Measurements from ENCODE around the gene ATP1A1.

Gene ATP1A1

DNA sequence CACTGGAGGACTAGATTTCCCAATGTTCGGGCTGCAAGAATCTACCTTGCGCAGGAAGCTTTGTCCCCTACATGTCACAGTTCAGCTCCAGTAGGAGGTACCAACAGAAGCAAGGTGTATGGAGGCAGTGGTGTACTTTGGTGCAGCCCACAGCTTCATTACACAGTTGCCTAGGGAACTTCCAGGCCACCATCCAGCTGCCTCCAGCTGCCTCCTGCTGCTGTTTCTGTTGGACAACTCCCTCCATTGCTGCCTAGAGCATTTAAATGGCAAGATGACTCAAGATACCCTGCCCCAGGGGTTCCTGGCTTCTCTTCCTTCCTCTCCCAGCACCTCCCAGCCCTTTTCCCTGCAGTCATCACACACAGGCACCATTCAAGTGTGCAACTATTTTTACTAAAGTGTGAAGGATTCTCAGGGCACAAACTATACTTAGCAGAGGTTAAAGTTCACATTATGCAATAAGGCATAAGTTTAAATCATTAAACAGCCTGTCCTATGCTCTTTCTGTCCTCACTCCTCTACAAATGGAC lies 39.0 kb upstream of the ATP1A1 start:
- no peak overlapping the region for H3K4me3 ChIP-seq (ENCODE audit: low read length)
- no peak for DNase-seq (ENCODE audit: low read depth)
- TF ChIP-seq, protein P1, sequence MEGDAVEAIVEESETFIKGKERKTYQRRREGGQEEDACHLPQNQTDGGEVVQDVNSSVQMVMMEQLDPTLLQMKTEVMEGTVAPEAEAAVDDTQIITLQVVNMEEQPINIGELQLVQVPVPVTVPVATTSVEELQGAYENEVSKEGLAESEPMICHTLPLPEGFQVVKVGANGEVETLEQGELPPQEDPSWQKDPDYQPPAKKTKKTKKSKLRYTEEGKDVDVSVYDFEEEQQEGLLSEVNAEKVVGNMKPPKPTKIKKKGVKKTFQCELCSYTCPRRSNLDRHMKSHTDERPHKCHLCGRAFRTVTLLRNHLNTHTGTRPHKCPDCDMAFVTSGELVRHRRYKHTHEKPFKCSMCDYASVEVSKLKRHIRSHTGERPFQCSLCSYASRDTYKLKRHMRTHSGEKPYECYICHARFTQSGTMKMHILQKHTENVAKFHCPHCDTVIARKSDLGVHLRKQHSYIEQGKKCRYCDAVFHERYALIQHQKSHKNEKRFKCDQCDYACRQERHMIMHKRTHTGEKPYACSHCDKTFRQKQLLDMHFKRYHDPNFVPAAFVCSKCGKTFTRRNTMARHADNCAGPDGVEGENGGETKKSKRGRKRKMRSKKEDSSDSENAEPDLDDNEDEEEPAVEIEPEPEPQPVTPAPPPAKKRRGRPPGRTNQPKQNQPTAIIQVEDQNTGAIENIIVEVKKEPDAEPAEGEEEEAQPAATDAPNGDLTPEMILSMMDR (conservative IDR thresholded peaks at IDR 0.05; ENCODE audit: low read length) = no peak

DNA sequence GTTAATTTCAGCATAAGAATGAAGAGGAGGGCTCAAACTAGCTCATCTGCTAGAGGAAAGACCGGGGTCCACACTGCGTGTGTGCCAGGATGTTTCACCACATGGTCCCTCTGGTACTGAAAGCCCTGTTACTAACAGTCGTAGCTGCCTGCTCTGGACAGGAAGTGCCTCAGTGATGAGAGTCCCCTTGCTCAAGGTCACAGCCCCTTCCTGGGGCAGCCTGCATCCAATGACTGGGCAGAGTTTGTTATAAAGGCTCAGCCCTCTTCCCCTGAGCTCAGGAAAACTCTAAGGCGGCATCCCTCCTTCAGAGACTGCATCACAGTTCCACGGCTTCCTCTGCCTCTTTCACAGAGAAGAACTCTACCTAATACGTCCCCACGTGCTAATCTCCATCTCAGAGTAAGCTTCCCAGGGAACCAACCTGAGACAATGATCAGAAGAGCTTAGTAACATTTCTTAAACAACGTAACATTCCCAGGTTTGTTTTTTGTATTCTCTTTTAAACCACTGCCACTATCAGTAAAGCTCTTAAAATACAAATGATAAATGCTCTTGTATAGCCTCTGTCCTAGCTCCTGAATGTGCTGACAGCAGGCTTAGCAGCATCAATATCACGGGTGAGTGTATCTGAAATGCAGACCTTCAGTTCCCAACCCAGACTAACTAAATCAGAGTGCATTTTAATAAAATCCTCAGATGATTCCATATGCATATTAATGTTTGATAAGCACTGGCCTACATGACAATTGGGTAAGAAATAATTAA lies 38.0 kb upstream of the ATP1A1 start:
- DNase-seq (ENCODE audit: low read depth) = no peak
- H3K4me3 ChIP-seq (ENCODE audit: low read length) = no peak overlapping the region
- TF ChIP-seq, protein P1 (conservative IDR thresholded peaks at IDR 0.05; ENCODE audit: low read length) = no peak

GRCh38 chr1:116335850-116336624 lies 37.0 kb upstream of the ATP1A1 start:
- no peak overlapping the region for H3K4me3 ChIP-seq (ENCODE audit: low read length)
- TF ChIP-seq, protein P1 (conservative IDR thresholded peaks at IDR 0.05; ENCODE audit: low read length) = no peak
- no peak for DNase-seq (ENCODE audit: low read depth)

DNA sequence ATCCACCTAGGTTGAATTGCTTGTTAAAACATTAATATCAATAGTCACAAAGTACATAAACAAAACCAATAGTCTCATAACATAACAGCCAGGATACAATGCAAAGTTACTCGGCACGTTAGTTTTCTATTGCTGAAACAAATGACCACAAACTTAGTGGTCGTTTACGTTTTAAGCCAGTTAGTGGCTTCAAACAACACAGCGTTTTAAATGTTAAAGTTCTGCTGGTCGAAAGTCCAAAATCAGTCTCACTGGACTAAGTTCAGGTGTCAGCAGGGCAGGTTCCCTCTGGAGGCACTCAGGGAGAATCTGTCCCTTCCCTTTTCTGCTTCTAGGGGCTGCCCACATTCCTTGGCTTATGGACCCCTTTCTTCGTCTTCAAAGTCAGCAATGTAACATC lies 35.6 kb upstream of the ATP1A1 start:
- no peak overlapping the region for H3K4me3 ChIP-seq (ENCODE audit: low read length)
- TF ChIP-seq, protein P1 (conservative IDR thresholded peaks at IDR 0.05; ENCODE audit: low read length) = no peak
- no peak for DNase-seq (ENCODE audit: low read depth)

DNA sequence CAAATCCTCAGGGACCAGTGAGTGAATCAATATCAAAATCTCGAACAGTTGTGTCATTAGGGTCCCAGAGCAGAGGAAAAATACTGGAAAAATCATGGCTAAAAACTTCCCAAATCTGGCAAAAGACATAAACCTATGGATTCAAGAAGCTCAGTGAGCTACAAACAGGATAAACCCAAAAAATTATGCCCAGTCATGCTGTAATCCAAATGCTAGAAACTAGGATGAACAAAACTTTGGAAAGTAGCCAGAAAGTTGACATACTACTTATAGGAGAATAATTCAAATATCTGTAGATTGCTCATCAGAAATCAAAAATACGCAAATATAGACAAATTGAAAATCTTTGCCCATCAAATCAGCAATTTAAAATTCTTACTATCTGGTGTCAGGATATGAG lies 34.6 kb upstream of the ATP1A1 start:
- DNase-seq (ENCODE audit: low read depth) = no peak
- TF ChIP-seq, protein P1 (conservative IDR thresholded peaks at IDR 0.05; ENCODE audit: low read length) = no peak
- no peak overlapping the region for H3K4me3 ChIP-seq (ENCODE audit: low read length)

DNA sequence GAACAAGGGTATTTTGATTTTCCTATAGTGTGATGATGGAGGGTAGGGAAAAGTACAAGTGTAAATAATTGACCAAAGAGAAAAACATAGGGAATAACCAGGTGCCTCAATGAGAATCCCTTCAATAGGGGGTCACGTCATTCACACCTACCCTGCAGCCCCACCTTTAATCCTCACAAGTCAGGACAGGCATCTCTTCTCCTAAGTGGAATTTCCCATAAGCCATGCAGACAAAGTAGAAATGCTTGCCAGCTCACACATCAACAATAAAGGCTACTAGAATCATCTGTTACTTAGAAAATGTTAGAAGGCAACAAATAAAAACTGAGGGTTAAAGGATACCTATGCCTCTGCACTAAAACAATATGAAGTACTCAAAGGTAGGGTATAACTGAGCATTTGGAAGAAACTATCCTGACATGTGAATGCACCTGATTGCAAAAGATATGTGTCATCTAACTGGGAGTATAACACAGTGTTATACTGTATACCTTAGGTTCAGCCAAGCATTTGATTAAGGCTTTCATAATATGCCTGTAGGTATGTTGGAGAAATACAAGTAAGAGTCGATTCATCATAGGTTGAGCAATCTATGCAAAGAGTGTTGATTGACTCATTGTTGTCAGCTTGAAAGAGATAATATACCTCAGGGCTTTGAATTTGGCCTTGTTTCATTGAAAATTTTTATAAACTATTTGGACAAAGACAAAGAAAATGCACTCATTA lies 32.4 kb upstream of the ATP1A1 start:
- DNase-seq (ENCODE audit: low read depth) = no peak

More for the DNA sequence above, 32.4 kb upstream of the ATP1A1 start:
- TF ChIP-seq, protein P1 (conservative IDR thresholded peaks at IDR 0.05; ENCODE audit: low read length) = no peak
- H3K4me3 ChIP-seq (ENCODE audit: low read length) = no peak overlapping the region
